SK-N-DZ (cell line): ENCODE data around the gene CX3CL1.

Experiments
- DNase-seq: peaks from one replicate; pipeline ENCODE4 v3.0.0-alpha.2; 2015; ENCODE audit warnings: low spot score

The CX3CL1 gene

DNA sequence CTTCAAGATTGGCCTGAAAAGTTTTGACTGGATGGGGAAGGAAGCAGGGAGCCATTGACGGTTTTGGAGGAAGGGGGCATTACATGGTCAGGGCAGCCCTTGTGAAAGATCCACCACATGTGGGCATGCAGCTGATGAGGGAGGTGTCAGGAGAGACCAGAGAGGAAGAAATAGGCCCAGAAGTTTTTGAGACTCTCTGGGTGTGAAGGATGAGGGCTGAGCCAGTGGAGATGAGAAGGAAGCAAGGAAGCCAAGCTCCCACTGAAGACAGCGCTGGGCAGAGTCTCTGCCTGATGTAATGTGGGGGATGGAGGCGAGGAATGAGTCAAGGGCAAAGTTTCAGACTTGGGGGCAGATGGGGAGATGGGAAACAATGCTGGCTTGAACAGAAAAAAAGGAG lies 32.8 kb downstream of the CX3CL1 start:
- DNase-seq, result no peak

DNA sequence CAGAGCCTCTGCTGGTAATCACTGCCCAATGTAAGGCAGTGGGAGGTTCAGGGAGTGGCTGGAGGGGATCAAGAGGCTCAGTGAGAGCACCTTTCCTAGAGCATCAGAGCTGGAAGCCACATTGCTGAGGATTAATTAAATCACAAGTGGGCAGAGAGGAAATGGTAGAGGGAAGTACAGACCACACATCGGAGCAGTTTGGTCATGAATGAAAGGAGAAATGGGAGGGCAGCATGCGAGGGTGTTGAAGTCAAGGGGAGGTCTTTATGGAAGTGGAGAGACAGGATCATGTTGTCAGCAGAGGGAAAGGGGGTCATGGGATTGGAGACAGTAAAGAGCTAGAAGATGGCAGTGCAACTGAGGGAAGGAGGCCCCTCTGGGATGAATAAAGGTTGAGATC lies 34.6 kb downstream of the CX3CL1 start:
- no peak for DNase-seq

DNA sequence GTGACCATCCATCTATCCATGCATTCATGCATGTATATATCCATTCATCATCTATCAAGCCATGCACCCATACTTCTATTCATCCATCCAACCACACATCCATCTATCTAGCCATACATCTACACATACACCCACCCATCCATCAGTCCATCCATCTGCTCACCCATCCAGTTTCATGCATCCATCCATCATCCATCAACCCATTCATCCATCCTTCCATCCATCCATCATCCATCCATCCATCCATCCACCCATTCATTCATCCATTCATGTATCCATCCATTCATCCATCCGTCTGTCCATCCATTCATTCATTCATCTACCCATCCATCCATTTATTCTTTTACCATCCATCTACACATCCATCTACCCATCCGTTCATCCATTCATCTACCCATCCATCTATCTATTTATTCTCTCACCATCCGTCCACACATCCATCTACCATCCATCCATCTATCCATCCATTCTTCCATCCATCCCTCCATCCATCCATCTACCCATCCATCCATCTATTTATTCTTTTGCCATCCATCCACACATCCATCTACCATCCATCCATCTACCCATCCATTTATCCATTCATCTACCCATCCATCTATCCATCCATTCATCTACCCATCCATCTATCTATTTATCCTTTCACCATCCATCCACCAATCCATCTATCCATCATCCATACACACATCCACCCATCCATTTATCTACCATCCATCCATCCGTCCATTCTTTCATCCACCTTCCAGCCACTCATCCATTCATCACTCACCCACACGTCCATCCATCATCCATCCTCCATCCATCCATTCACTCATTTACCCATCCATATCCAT lies 35.4 kb downstream of the CX3CL1 start:
- no peak for DNase-seq

DNA sequence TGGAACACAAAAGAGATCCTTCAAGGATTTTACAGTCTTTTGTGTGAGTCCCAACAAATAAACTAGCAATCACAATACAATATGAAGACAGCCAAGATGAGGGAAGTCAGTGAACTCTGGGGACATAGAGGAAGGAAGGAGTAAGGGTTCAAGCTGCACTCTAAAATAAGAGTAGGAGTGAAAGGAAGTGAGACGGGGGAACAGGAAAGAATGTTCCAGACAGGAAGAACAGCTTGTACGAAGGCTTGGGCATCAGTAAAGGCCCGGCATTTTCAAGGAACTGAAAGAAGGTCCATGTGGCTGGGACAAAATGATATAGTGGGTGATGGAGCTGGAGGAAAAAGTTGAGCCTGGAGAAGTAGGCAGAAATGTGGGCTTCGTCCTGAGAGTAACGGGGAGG lies 36.8 kb downstream of the CX3CL1 start:
- DNase-seq, result no peak

DNA sequence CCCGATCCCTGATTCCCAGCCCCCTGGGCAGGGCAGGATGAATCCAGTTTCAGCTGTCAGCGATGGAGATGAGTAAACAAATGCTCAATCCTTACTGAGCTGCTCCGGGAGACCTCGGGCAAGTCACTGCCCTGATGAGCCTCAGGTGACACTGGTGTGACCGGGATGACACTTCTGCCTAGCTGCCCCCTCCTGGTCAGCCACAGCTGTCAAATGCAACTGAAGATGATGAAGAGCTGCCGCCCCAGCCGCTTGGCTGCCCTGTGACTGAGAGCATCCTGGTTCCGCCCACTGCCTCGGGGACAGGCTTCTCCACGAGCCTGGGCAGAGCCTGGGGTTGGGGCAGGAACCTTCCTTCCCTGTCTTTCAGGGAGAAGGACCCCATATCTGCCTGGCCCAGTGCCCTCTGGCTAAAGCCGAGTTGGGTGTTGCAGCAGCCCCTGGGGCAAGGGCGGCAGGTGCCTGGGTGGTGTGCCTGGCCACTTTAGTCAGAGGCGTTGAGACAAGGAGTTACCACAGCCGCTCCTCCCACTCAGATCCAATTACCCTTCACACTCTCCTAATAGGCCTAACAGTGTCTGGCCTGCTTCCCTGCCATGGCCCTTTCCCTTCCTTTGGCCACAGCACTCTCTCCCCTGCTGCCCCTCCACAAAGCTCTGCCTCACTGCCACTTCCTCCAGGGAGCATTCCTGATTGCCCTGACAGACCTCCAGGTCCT lies 37.7 kb downstream of the CX3CL1 start:
- DNase-seq, result peak; percentile 51

DNA sequence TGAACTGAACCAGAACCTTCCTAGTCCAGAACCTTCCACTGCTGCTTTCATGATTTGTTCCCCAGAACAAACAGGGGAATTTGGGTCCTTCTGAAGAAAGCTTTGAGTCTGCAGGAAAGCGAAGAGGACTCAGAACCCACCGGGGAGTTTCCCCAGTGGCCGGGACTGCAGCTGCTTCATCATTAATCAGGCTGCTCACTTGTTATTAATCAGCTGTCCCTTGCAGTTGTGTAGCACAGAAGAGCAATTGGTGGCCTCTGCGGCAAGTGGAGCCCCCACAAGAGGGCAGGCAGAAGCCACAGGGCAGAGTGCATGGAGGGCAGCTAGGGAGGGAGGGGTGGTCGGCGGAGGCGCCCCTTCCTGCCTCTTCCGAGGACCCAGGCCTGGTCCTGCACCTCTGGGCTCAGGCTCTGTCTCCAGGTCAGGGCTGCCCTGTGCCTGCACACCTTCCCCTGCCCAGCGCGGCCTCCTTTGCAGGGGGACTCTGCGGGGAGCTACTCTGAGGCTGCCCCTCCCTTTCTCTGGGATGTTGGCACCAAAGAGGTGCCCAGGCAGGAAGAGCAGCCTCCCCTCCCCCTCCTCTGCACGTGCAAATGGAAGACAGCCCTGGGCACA lies 39.2 kb downstream of the CX3CL1 start:
- DNase-seq, result no peak

DNA sequence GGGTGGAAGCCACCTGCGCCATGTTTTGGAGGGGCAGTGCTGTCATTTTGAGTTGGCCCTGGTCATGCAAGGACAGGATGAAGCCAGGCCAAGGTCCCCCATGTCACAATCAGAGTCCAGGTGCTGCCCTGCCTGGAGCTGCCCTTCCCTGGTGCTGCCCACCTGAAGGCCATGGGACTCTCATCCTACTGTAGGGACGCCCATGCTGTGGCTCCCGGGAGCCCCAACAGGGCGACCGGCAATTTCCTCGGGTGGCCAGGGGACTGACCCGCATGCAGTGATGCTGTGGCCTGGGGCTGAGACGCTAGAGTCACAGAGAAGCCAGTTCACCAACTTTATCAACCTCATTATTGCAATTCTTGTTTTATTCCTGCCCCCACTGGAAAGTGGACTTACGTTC lies 40.3 kb downstream of the CX3CL1 start:
- no peak for DNase-seq

DNA sequence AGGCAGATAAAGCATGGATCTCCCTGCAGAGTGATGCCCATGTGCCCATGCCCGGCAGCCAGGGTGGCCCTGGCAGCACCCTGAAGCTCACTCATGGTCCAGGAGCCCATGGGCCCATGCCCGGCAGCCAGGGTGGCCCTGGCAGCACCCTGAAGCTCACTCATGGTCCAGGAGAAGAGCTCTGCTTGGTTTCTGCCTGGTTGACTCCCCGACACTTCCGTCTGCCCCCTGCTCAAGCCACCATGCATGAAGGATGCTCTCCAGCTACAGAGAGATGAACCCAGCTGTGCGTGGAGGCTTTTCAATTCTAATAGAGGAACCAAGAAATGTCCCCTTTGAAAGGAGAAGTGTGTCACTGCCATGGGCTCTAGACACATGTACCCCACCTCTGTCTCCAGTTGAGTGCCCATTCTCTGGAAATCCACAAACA lies 41.0 kb downstream of the CX3CL1 start:
- DNase-seq, result no peak

DNA sequence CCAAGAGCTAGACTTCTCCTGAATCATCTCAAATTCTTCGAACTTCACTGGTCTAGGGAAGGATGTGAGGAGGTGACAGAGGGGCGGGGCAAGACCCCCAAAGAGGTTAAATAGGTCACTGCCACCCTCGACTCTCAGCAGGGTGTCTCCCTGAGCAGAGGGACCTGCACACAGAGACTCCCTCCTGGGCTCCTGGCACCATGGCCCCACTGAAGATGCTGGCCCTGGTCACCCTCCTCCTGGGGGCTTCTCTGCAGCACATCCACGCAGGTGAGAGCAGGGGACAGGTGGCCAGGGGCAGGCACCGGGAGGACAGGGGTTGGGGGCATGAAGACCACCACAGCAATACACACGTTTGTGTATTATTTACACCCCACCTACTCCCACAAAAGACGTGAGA lies 41.4 kb downstream of the CX3CL1 start:
- DNase-seq, result no peak

DNA sequence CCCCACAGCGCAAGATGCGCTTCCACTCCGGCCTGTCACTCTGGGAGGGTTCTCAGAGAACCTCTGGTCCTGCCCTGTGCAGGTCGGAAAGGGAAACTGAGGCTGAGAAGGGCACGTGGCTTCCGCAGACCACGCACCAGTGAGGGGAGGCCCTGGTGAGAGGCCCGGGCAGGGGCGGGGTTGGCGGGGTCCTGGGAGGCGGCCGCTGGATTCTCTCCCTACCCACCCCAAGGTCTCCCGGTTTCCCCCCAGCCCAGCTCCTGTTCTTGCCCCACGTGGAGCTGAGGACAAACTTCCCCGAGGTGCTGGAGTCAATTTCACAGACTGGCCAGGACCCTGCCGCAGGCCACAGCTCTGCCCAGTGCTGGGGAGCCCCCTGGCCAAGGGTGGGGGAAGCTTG lies 43.8 kb downstream of the CX3CL1 start:
- DNase-seq, result no peak

DNA sequence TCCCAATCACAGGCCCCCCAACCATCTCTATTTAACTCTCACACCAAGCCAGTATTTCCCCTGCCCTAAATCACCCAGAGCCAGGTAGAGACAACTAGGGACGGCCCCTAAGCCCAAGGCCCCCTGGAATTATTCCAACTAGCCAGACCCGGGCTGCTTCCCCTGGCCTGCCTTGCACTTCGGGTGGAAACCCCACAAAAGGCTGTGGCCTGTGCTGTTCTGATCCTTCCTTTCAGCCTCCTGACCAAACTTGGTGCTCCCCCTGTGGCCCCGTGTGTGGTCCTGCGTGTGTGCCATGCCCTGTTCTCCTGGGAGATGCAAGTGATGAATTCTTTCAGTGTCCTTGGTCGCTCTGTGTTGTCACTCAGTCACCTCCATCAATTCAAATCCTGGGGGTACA lies 47.2 kb downstream of the CX3CL1 start:
- DNase-seq, result no peak

DNA sequence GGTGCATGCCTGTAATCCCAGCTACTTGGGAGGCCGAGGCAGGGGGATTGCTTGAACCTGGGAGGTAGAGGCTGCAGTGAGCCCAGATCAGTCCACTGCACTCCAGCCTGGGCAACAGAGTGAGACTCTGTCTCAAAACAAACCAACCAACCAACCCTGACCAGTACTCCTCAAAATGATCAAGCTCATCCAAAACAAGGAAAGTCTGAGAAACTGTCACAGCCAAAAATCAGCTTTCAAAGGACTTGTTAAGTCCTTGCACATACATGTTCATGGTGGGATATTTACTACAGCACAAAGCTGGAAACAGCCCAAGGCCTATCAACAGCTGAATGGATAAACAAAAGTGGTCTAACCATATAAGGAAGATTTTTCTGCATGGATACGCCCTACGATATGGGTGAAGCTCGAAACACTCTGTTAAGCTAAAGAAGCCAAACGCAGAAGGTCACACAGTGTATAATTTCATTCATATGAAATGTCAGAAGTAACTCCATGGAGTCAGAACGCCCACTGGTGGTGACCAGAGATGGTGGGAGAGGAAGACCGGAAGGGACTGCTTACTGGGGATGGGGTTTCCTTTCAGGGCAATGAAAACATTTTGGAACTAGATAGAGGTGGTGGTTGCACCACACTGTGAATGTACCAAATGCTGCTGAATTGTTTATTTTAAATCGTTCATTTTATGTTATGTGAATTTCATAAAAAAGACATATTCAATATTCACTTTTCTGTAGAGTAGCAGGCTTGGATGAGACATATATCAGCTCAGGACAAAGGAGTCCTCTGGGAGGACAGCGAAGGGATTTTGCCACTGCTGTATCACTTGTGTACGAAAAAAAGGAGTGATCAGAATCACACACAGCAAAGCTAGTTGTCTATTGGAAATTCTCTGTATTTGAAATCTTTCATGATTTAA lies 50.0 kb downstream of the CX3CL1 start:
- peak; percentile 83 for DNase-seq

DNA sequence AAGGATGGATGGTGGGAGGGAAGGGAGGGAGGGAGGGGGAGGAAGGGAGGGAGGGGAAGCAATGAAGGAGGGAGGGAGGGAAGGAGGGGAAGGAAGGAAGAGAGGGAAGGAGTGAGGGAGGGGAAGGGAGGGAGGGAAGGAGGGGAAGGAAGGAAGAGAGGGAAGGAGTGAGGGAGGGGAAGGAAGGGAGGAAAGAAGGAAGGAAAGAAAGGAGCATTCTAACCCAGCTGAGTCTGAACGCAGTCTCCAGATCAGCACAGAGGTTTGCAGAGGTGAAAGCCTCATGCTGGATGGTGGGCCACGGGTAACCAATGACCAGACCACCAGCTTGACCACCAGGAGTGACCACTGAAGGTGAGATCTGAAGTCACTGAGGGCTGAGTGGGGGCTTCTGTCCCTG lies 50.9 kb downstream of the CX3CL1 start:
- no peak for DNase-seq

DNA sequence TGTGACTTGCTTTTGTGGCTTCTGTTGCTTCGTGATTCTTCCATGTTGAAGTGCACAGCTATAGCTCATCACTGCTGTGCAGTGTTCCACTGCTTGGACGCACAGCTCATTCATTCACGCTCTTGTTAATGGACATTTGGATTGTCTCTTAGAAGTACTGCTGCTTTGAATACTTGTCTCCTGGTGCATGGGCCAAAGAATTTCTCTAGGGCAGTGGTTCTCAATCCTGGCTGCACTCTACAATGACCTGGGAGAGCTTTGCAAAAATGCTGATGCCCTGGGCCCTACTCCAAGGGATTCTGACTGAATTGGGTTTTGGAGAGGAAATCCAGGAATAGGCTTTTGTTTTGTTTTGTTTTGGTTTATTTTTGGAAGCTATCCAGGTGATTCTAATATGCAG lies 52.3 kb downstream of the CX3CL1 start:
- DNase-seq, result no peak

DNA sequence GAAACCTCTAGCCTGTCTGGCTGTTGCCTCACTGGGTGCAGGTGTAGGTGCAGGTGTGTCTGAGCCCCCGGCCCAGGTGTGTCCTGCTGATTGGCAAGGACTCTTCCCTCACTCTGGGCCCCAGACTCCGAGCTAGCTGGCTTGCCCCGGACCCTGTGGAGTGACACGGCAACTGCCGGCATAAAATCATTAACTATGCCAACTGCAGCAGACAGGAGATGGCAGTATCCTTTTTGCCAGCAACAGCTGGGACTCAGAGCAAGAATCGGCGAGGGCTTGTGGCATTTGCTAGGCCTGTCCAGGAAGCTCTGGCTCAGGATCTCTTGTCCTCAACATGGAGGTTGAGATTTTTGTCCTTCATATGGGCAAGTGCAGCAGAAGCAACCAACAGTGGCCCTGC lies 54.1 kb downstream of the CX3CL1 start:
- no peak for DNase-seq

DNA sequence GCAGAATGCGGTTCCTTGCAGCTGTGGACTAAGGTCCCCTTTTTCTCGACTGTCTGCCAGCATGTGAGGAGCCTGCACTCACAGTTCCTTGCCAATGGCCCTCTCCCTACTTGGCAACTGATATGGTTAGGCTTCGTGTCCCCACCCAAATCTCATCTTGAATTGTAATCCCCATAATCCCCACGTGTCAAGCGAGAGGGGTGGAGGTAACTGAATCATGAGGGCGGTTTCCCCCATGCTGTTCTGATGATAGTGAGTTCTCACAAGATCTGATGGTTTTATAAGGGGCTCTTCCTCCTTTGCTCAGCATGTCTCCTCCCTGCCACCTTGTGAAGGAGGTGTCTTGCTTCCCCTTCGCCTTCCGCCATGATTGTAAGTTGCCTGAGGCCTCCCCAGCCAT lies 55.0 kb downstream of the CX3CL1 start:
- DNase-seq, result no peak

DNA sequence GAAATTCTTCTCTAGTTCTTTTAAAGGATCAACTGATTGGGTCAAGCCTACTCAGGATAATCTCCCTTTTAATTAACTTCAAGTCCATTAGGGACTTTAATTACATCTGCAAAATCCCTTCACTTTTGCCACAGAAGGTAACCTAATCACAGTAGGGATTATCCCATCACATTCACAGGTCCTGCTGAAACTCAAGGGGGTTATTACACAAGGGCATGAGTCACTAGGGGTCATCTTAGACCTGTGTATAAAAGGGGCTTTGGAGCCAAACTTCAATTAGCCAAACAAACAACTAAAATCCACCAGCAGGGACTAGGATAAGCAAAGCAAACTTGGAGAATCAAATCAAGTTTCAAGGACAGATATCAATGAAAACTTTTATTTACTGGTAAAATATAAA lies 55.5 kb downstream of the CX3CL1 start:
- DNase-seq, result no peak

DNA sequence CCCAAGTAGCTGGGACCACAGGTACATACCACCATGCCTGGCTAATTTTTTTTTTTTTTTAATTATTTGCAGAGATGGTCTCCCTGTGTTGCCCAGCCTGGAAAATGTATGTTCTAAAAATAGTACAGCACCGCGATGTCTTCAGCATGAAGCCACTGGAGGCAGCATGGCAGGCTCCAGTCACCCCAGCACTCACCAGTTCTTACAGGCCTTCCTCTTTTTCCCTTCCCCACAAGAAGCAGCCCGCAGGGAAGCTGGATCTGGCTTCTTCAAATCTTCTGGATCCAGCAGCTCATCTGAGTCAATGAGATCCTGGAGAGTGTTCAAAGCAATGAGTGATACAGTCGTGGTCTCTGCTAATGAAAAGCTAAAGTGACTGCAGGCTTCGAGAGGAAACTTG lies 58.7 kb downstream of the CX3CL1 start:
- no peak for DNase-seq

DNA sequence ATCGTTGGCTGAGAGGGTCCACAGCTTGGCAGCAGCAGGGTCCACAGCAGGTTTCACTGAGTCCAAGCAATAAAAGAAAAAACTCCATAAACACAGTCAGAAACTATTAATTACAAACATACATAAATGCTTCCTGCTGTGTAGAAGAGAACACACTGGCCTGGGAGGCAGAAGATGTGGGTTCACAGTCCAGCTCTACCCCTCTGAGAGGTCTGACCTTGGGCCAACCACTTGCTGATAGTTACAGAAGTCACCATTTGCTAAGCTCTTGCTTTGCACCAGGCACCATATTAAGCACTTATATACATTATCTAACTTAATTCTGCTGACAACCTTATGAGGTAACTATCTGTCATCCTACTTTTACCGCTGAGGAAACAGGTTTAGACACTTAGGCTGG lies 60.2 kb downstream of the CX3CL1 start:
- DNase-seq, result no peak

DNA sequence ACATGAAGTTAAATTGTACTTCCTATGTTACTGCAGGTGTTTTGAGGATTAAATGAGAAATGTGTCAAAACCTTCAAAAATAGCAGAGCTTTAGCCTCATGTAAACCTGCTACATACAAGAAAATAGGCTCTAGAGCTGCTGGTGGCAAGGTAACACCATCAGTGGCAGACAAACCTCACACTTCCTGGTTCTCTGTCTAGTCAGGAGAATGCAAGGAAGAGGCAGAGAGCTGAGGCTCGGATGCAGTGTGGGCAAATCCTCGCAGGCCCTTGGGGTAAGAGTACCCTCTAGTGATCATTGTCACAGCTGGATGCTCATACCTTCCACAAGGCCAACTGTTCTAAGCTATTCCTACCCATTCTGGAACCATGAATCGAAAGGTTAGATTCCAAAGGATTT lies 60.7 kb downstream of the CX3CL1 start:
- DNase-seq, result no peak

DNA sequence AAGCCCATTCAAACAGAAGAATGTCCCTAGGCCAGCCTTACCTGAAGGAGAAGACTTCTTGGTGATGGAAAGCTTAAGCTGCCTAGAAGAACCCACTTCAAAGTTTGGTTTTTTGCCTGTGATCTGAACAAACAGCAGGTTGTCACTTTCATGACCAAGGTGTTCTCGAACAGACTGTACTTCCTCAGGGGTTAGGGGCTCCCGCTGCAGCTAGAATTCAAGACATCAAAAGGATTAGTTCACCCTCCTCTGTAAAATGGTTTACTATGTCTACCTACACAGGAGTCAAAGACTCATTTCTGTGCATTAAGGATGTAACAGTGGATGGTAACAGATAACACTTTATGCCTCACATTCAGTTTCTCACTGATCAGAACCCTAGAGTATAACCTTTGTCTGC lies 61.7 kb downstream of the CX3CL1 start:
- DNase-seq, result no peak
